ENCODE measurements around the gene DOK6.
"Not testable (repeated sequence)": the region's sequence is repeated elsewhere in the genome, so short reads cannot be mapped to it uniquely, and the experiment has no call there.

Gene DOK6

DNA sequence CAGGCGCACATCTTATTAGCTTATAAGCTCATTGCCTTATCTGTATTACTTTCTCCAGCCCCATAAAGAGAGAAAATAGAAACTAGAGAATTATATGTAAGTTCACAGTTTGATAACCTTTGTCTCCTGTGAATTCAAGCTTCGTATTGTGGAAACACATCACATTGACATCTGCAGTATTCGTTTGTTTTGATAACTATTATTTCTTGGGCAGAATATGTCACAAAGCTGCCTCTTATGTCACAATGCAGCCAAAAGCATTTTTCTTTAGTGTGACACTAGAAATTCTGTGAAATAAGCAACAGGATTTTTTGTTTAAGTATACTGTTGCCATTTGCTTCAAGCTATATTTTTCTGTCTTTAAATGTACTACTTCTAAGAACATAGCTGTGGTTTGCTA, 221.5 kb downstream of the DOK6 start:
- no peak for DNase-seq (ENCODE audit: low read depth in 2 of 3, low spot score in 2 of 3)

DNA sequence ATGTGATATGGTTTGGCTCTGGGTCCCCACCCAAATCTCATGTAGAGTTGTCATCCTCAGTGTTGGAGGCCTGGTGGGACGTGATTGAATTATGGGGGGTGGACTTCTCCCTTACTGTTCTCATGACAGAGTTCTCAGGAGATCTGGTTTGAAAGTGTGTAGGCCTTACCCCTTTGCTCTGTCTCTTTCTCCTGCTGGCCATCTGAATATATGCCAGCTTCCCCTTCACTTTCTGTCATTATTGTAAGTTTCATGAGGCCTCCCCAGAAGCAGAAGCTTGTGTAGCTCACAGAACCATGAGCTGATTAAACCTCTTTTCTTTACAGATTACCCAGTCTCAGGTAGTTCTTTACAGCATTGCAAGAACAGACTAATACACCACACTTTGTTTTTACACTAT, 222.3 kb downstream of the DOK6 start:
- DNase-seq (ENCODE audit: low read depth in 2 of 3, low spot score in 2 of 3) = no peak

DNA sequence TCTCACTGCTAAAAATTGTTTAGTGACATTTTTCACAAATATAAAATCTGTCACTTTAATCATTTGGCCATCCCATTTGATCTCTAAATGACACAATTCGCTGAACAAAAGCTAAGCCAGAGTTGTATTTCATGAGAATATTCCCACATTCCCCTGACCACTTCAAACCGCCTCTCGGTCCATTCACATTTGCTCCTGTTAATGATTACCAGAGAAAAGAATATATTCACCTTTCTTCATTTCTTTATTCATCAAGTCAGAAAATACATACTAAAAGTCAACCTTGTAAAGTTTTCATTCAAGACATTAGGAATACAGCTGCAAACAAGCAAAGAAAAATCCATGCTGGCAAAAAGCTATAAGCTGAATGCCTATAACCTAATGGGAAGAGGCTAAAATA, 225.5 kb downstream of the DOK6 start:
- no peak for DNase-seq (ENCODE audit: low read depth in 2 of 3, low spot score in 2 of 3)

DNA sequence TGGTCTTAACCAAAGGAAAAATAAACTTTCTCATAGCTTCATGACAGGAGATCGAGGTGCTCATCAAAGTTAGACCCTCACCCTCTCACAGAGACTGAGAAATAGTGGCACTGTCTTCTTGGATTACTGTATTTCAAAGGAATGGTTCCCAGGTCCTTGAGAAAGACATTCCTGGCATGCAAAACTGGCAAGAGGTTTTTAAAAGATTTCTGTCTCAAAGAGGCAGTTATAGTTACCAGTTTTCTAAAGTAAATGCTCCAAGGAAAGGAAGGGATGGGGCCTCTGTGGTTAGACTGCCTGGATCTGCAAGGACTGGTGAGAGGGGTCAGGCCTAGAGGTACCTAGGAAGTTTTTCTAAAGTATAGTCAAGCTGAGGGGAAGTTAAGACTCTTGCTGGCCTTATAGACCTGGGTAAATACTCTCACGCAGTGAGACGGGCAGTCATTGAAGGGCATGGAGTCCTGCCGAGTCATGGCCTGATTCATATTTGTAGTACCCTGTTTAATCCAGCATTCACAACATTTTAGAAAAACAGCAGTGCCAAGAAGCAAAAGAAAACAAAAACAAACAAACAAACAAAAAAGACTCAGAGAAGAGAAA, 226.1 kb downstream of the DOK6 start:
- DNase-seq (ENCODE audit: low read depth in 2 of 3, low spot score in 2 of 3) = no peak

DNA sequence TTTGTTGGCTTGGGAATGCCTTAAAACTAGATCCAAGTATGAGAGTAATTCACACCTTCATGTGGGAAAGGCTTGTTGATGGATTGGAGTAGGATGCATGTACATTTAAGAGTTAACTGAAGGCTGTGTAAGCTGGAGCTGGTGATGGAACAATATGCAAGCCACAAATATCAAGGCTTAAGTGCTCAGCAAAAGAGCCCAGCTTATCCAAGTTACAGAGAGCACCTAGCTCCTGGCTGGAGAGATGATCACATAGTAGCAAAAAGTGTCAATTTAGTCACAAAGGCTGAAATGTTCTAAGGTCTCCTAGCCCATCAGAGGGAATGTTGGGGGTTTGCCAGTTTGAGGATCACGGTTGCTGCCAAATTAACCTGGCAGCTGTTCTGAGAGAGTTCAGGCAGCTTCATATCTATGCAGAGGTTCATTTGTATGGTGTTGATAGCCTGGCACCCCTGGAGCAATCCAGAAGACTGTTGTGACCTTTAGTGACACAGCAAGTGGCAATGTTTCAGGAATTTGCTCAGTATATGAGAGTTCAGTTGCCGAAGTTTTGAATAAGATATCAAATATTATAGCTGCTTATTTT, 228.2 kb downstream of the DOK6 start:
- no peak for DNase-seq (ENCODE audit: low read depth in 2 of 3, low spot score in 2 of 3)

DNA sequence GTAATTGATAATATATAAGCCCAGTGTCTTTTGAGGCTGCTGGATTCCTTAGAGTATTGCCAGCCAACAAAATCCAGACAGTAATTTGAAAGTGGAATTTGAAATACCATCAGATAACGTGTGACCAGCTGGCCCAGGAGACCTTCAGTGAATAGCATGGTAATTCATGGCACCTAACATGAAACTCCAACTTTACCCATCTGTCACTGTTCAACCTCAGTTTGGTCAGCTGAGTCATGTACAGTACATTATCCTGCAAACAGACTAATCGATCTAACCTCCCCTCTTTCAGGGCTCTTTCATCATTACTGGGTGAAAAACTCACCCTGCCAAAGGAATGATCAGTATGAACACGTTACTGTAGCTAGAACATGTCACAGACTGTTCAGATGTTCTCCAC, 230.6 kb downstream of the DOK6 start:
- DNase-seq (ENCODE audit: low read depth in 2 of 3, low spot score in 2 of 3) = no peak

DNA sequence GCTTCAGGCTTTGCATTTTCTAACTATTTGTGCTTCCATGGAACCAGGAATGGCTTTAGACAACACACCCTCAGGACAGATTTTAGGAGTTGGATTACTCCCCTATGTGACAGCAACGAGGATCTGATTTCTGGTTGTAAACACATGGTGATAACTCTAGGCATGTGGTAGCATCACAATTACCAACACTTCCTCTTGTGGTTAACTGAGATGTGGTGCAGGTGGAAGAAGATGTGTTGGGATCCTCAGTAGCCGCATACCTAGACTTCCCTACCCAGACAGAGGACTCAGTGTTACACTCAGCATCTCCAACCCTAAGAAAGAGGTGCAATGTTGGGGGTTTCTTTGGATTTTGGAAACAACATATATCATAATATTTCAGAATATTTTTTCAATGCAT, 234.8 kb downstream of the DOK6 start:
- DNase-seq (ENCODE audit: low read depth in 2 of 3, low spot score in 2 of 3) = no peak

DNA sequence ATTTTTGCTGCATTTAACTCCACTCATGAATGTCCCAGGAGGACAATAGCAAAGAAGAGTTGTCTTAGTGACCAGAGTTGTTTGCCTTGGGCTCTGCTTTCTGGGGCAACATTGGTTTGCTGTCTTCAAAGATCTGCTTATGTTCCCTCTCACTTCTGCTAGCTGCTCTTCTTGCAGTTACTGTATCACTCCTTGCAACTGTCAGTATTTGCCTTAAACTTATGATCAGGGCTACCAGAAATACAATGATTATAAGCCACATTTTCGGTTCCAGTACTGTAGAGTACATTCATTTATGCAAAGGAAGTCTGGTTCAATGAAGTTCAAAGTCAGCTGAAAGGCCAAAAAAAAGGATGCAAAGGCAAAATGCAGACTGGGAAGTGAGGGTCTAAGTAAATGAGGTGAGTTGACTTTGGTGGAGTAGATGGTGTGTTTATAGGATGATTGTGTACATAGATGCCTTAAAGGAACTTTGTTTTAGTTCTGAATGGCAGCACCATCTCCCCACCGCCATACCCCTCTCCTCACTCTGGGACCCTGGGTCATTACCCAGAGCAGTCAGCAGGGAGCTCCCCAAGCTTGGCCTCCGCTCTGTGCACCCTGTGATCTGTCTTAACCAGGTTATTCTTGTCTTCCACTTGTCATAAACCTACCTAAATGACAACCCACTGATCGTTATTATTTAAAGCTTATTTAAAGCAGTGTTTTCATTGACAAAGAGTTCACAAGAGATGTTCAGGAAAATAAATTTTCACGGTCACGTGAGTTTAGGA, 236.0 kb downstream of the DOK6 start:
- DNase-seq (ENCODE audit: low read depth in 2 of 3, low spot score in 2 of 3) = no peak

DNA sequence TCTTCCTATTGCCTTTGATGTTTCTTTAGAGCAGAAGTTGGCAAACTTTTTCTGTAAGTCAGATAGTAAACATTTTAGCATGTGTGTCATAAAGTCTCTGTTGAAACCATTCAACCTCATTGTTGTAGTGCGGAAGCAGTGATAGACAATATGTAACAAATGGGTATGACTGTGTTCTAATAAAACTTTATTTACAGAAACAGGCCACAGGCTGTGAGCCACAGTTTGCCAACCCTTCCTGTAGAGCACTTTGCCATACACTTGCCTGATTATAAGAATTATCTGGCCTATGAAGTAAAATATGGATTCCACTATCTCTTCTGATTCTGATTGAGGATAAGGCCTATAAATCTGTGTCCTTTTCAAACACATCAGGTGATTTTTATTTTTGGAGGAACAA, 237.4 kb downstream of the DOK6 start:
- no peak for DNase-seq (ENCODE audit: low read depth in 2 of 3, low spot score in 2 of 3)

DNA sequence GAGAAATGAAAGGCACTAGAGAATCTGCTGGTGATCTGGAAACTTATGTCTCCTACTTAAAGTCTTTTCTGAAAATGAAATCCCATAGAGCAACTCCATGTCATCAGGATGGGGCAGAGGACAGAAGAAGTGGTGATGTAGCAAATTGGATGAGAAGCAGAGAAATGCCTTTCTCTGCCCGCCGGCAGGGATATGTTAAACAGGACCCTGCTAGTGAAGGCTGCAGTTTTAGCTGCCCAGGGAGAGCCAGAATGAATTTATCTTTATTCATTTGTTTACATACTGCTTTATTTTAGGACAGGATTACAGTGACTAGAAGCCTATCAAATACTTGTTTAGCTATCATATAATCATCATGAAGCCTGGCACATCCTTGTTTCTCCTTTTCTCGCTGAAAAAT, 247.0 kb downstream of the DOK6 start:
- DNase-seq (ENCODE audit: low read depth in 2 of 3, low spot score in 2 of 3) = no peak

DNA sequence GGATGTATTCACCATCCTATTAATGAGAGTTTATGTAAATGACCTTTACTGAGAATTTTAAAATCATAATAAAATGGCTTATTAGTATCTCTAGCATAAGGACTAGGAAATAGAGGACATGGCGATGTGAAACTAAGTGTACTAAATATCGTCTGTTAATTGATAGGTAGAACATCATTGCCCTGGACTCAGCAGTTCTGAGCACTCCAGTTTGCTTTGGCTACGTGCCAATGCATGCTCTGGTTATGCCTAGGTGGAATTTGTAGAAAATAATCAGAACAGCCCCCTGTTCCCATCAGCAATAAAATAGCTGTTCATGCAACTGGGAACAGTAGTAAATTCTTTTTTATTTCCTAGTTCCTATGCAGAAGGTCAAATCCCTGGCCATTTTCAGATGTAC, 247.8 kb downstream of the DOK6 start:
- no peak for DNase-seq (ENCODE audit: low read depth in 2 of 3, low spot score in 2 of 3)

DNA sequence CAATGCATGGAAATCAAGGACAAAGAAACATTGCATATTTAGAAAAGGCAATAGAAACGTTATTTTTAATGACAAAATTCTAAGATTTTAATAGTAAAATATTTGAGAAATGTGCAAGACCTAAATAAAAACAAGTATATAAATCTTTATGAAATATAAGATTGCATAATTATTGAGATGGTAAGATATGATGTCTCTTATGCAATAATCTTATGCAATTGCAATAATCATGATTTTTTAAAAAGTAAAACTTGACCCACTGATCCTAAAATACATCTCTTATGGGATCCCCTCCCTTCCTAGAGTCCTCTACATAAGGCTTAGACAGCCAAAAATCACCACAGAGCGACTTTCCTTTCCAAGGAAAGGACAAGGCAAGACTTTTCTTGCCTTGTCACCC, 249.0 kb downstream of the DOK6 start:
- no peak for DNase-seq (ENCODE audit: low read depth in 2 of 3, low spot score in 2 of 3)

DNA sequence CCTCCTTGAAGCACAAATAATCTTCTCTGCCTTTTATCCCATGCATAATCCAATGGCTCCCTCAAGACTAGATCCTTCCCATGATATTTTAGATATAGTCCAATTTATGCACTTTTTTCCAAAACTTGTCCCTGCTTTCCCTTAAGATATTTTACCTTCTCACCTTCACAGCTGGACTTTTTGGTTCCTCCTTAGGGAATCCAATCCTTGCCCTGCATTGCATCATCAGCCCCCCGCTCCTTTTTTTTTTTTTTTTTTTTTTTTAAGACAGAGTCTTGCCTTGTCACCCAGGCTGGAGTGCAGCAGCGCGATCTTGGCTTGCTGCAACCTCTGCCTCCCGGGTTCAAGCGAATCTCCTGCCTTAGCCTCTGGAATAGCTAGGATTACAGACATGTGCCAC, 250.6 kb downstream of the DOK6 start:
- no peak for DNase-seq (ENCODE audit: low read depth in 2 of 3, low spot score in 2 of 3)

DNA sequence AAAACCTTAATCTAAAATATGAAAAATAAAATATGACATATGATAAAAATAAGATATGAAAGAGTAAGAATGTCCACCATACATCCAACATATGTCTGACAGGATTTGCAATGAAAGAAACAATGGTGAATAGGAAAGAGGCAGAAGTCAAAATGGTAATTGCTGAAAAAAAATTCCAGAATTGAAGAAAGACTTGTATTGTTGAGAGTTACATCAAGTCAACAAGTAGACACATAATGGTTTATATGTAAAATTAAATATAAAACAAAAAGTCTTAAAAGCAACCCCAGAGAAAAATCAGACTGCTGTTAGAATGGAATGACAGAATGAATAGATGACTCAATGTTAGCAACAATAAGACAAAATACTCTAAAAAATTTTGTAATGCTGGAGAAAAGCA, 255.1 kb downstream of the DOK6 start:
- no peak for DNase-seq (ENCODE audit: low read depth in 2 of 3, low spot score in 2 of 3)

DNA sequence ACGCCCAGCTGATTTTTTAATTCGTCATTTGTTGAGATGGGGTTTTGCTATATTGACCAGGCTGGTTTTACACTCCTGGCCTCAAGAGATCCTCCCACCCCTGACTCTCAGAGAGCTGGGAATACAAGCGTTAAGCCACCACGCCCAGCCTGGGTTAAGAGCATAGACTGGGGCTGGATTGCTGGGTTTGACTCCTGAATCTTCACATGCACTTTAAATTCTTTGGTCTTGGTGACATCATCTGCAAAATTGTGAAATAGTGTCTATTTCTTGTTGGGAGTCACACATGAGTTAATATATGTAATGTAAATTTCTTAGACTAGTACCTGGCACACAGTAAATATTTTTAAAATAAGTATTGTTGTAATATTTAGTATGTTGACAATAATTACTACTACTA, 257.4 kb downstream of the DOK6 start:
- no peak for DNase-seq (ENCODE audit: low read depth in 2 of 3, low spot score in 2 of 3)

DNA sequence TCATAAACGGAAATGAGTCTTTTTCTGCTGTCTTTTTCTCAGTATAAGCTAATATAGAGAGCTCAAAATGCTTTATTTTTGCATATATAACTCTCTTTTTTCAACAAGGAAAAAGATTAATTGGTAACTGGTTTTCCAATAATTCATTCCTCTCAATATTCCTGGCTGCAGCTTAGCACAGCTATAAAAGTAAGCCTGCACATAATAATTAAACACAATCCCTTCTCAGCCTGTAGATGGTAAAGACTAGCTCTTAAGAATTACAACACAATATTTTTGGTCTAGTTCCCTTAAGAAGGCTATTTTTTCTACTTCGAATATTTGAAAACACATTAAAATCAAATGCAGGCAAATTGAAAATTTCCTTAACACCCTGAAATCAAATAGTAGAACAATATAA, 258.0 kb downstream of the DOK6 start:
- no peak for DNase-seq (ENCODE audit: low read depth in 2 of 3, low spot score in 2 of 3)

DNA sequence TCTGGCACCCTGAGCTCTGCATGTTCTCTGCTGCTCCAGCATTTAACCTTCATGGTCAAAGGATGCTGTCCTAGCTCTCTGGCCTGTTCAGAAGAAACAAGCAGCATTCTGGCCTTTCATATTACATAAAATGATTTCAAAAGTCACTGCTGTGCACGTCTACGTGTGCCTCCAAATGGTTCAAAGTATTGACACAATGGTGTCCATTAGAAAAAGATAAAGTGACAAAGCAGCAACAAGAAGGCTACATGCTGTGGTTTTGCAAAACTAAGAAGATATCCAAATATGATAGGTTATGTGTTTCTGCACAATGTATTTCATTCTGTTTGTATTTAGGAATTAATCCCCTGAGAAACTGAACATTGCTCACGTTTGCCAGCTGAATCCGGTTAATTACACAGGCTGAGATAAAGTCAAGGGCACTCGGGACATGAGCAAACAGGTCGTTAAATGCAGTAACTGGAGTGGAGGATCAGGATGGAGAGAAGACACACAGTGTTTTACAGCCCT, 258.5 kb downstream of the DOK6 start:
- DNase-seq (ENCODE audit: low read depth in 2 of 3, low spot score in 2 of 3) = no peak

DNA sequence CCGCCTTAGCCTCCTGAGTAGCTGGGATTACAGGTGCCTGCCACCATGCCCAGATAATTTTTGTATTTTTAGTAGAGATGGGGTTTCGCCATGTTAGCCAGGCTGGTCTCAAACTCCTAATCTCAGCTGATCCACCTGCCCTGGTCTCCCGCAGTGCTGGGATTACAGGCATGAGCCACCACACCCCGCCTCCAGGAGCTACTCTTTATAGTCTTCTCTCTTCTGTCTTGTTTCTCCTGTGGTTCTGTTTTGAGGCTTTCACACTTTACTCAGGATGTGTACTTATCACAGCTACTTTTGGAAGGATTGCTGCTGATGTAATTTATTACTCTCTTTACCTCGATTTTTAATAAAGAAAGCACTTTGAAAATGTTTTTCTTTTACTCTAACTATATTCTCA, 261.4 kb downstream of the DOK6 start:
- DNase-seq (ENCODE audit: low read depth in 2 of 3, low spot score in 2 of 3) = not testable (repeated sequence)

DNA sequence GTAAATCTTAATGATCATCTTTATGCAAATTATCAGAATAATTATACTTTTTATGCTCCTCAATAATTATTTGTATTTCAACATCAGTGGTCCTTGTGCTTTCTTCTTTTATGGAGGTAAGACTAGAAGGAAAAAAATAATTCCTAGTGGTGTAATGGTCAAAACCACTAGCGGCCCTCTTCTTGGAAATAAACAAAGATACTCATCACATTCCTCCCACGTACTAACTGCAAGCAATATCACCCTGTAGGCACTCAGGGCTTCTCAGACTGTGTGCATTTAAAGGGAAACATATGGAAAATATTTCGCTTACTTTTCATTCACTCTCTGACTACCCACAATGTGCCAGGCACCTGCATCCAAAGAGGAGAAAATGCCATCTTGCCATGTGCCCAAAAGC, 263.7 kb downstream of the DOK6 start:
- DNase-seq (ENCODE audit: low read depth in 2 of 3, low spot score in 2 of 3) = no peak

DNA sequence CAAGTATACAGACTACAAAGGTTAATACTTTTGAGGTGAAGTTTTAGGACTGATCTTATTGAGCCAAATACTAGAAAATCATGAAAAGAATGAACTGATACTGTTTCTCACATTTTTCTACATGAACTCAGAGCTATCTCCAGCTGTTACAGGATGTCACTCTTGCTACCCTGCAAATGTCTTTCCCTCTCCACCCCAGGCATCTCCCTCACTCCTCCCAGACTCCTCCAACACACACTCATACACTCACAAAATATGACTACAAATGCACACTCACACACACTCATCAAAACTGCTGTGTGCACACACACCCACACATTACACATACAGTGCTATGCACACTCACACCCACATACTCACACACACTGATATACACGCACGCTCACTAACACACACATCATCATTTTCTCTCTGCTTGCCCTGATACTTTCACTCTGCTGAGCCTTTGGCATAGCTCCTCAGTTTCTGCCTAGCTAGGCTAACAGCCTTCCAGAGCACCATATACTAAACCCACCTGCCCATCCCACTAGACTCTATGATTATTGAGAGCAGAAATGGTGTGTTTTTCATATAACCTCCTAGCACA, 273.7 kb downstream of the DOK6 start:
- no peak for DNase-seq (ENCODE audit: low read depth in 2 of 3, low spot score in 2 of 3)

DNA sequence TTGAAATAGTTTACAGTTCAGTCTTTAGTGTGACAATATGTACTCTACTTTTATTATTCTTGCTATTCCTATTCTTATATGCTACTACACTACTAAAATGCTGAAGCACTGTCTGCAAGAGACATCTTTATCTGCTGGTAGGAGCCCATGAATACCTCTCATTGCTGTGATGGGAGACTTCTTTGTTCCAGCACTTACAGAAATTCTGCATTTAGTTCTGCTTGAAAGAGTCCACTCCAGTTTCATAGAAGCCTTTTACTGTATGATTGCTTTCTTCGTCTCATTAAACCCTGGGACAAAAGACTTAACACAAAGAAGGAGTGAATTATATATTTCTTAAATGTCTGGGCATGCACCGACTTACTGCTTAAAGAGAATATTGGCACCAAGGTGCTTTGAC, 274.3 kb downstream of the DOK6 start:
- DNase-seq (ENCODE audit: low read depth in 2 of 3, low spot score in 2 of 3) = no peak

DNA sequence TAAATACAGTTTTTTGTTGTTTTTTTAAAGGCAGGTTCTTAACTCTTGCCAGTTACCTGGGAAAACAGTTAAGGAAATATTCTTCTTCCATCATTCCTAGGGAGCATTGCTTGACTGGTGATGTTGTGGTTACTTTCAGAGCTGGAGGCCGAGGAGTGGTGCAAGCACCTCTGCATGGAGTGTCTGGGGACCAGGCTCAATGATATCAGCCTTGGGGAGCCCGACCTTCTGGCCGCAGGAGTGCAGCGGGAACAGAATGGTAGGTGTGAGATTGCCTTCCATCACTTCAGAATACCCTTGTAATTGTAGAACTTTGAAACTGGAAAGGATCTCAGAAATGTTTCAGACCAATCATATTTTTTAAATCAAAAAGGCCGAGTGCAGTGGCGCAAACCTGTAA, 276.9 kb downstream of the DOK6 start:
- DNase-seq (ENCODE audit: low read depth in 2 of 3, low spot score in 2 of 3) = no peak

Data from activated CD8-positive, alpha-beta memory T cell treated with anti-CD3 and anti-CD28 coated beads for 48 hours (primary cell).